K562 (cell line): Measurements from ENCODE around the gene PRR14L. TPM values are rescaled to one million over a fixed set of nuclear protein-coding genes. Genes with fewer than 3 reads are reported as not detected.
"Not testable (repeated sequence)": the region's sequence is repeated elsewhere in the genome, so short reads cannot be mapped to it uniquely, and the experiment has no call there.

ENCODE experiments used
- ATAC-seq: fragments of 200-7000 bp; cut with Tn5 transposase; 3 replicates; pipeline ENCODE4 v1.9.1; 2020; ENCODE audit warnings: moderate library complexity
- BruUV-seq: library from RNA; stranded (reverse); fragments of 400-500 nt; replicated peaks from 2 replicates; lab custom pipeline; 2021; lab: Mats Ljungman, UMichigan
- CTCF ChIA-PET: fragments of 300-600 bp; formaldehyde crosslinking; extraction: SDS; loops from one replicate; lab custom pipeline; 2021; ENCODE audit warnings: low intra/inter-chr PET ratio; lab: Yijun Ruan, JAX
- POLR2A ChIA-PET: fragments of 300-600, 350-650 bp; sonication (Branson Sonifier 250); formaldehyde crosslinking; extraction: SDS; loops from one replicate; lab custom pipeline; 2021; ENCODE audit warnings: antibody characterized with exemption, inconsistent platforms; lab: Yijun Ruan, JAX
- DNase-seq, 4 experiments: peaks; one replicate each; pipeline versions ENCODE4 v3.0.0 to v3.0.0-alpha.2; 2011 to 2018; ENCODE audit warnings: low spot score in 3 of 4, mixed read lengths in 3 of 4; ENCODE audit errors: extremely low read depth in 1 of 4
- FAIRE-seq: peaks from 2 replicates; lab custom pipeline; 2011; peaks lifted over from hg19 to GRCh38; lab: Jason Lieb, UNC
- H2AFZ ChIP-seq: 2 replicates; pipeline ENCODE4 v1.6.0; 2011; ENCODE audit warnings: low read depth, low read length, control low read depth, inconsistent platforms
- H3K27ac ChIP-seq: fragments of 200-600 bp; 3 replicates; pipeline ENCODE4 v1.8.0; 2011; ENCODE audit warnings: low read depth, mild to moderate bottlenecking, control low read depth, inconsistent platforms, low read length, moderate library complexity, mixed read lengths; ENCODE audit errors: extremely low read depth
- H3K27me3 ChIP-seq, 2 experiments: fragments of 300-600 bp in 1 of 2; 2 replicates in 1 of 2; 3 replicates in 1 of 2; pipeline versions ENCODE4 v1.6.0 to v1.8.0; 2011; ENCODE audit warnings: inconsistent platforms in 2 of 2, low read length in 2 of 2, mild to moderate bottlenecking in 1 of 2, mixed read lengths in 1 of 2, moderate library complexity in 1 of 2; ENCODE audit not compliant: control insufficient read depth in 2 of 2, insufficient read depth in 2 of 2
- H3K36me3 ChIP-seq: fragments of 300-600 bp; 3 replicates; pipeline ENCODE4 v1.8.0; 2011; ENCODE audit warnings: mild to moderate bottlenecking, low read length, inconsistent platforms; ENCODE audit not compliant: control insufficient read depth, insufficient read depth
- H3K4me1 ChIP-seq, 2 experiments: fragments of 200-600 bp in 1 of 2; replicated peaks in 1 of 2; 2 replicates in 1 of 2; 3 replicates in 1 of 2; pipeline versions ENCODE4 v1.5.1 to v1.8.0; 2011; ENCODE audit warnings: inconsistent platforms in 2 of 2, low read length in 2 of 2, mild to moderate bottlenecking in 1 of 2, mixed read lengths in 1 of 2, moderate library complexity in 1 of 2; ENCODE audit not compliant: control insufficient read depth in 2 of 2, insufficient read depth in 2 of 2
- H3K4me2 ChIP-seq: 2 replicates; pipeline ENCODE4 v1.6.1; 2011; ENCODE audit warnings: low read length, control low read depth, inconsistent platforms, mixed read lengths; ENCODE audit not compliant: insufficient read depth
- H3K4me3 ChIP-seq: fragments of 200-600 bp; sonication (generic), shearing (Covaris generic); 2 replicates; pipeline ENCODE4 v1.5.1; 2016; ENCODE audit warnings: control low read depth, inconsistent platforms
- H3K79me2 ChIP-seq: fragments of 200-600 bp; 3 replicates; pipeline ENCODE4 v1.8.0; 2011; ENCODE audit warnings: low read length, inconsistent platforms; ENCODE audit not compliant: control insufficient read depth, insufficient read depth
- H3K9ac ChIP-seq, 2 experiments: 2 replicates each; pipeline versions ENCODE4 v1.6.0 to v1.6.1; 2011; ENCODE audit warnings: low read depth in 2 of 2, low read length in 2 of 2, control low read depth in 1 of 2, inconsistent platforms in 1 of 2, mild to moderate bottlenecking in 1 of 2, mixed read lengths in 1 of 2; ENCODE audit not compliant: insufficient read depth in 1 of 2
- H3K9me1 ChIP-seq: one replicate; pipeline ENCODE4 v1.6.0; 2011; ENCODE audit warnings: inconsistent platforms, mild to moderate bottlenecking, low read length, moderate library complexity; ENCODE audit not compliant: control insufficient read depth, insufficient read depth
- H3K9me3 ChIP-seq: replicated peaks from 2 replicates; pipeline ENCODE4 v1.5.1; 2011; ENCODE audit warnings: low read depth, low read length, inconsistent platforms; ENCODE audit not compliant: control insufficient read depth, insufficient read depth
- H4K20me1 ChIP-seq: replicated peaks from 2 replicates; pipeline ENCODE4 v1.6.1; 2011; ENCODE audit warnings: low read length, inconsistent platforms, mixed read lengths; ENCODE audit not compliant: control insufficient read depth, insufficient read depth
- CREM ChIP-seq: IDR thresholded peaks from 2 replicates; pipeline ENCODE4 v1.6.1; 2014; ENCODE audit warnings: antibody characterized with exemption, low read depth
- DPF2 ChIP-seq: fragments of 450-650 bp; IDR thresholded peaks from 2 replicates; pipeline ENCODE4 v1.6.1; 2016
- RBM15 ChIP-seq: fragments of 200-400 bp; formaldehyde crosslinking; IDR thresholded peaks from 2 replicates; pipeline ENCODE4 v1.6.1; 2018; ENCODE audit warnings: mild to moderate bottlenecking, low read length, moderate library complexity; ENCODE audit not compliant: insufficient read depth
- RBM39 ChIP-seq: fragments of 200-400 bp; formaldehyde crosslinking; optimal IDR thresholded peaks from 2 replicates; pipeline ENCODE3; 2018; ENCODE audit warnings: low read depth, low read length
- WGBS: fragments of 100-300 bp; shearing (Covaris generic); methylation state at CpG from one replicate; pipeline ENCODE4 v1.1.6; 2016; ENCODE audit warnings: low coverage, mixed read lengths; ENCODE audit not compliant: insufficient coverage; ENCODE audit errors: missing lambda C conversion rate; 5-methylcytosine and 5-hydroxymethylcytosine counted together
- in situ Hi-C: fragments of 300-500 bp; cut with MboI; formaldehyde crosslinking; loops from 4 replicates; pipeline ENCODE4 v1.15.0; 2018; ENCODE audit warnings: inconsistent platforms, mixed read lengths
- intact Hi-C: fragments of 100-400 bp; cut with micrococcal nuclease; formaldehyde crosslinking; loops from 2 replicates; pipeline ENCODE4 v1.14.2; 2022
- polyA plus RNA-seq, 8 experiments: library from polyadenylated mRNA; depleted of rRNA in 4 of 8; stranded (reverse) in 5 of 8; unstranded in 3 of 8; fragments of >200 nt; fragmentation: Nextera tagmentation in 2 of 8; fragmentation: Illumina TruSeq in 1 of 8; extraction: Ambion mirVana in 2 of 8; extraction: Trizol in 1 of 8; gene quantifications; 2 replicates each; pipeline versions ENCODE4 v1.2.1 to v1.2.3, GENCODE V29; 2011 to 2014; ENCODE audit warnings: inconsistent platforms in 1 of 8, missing spikeins in 1 of 8
- total RNA-seq, 7 experiments: library from RNA; depleted of rRNA in 6 of 7; stranded (reverse); fragments of >200 nt in 6 of 7; fragmentation: Illumina TruSeq in 2 of 7; extraction: Trizol in 2 of 7; gene quantifications; 2 replicates each; pipeline versions ENCODE4 v1.2.1 to v1.2.3, GENCODE V29; 2011 to 2021; ENCODE audit warnings: low replicate concordance in 1 of 7

PRR14L gene
- total and polyA plus RNA-seq, 9 of the 15 experiments (the other 6 are each of a cell fraction or from before 2014, with no cell fraction given): 2.8 to 36.3 (median 12.3) TPM

- CTCF ChIA-PET: no interaction called here
- BruUV-seq: no TSS peak
- Histone ChIP-seq H3K9me1 (no peaks in the 10 kb centered on the region), H3K79me2 (no peaks in the 10 kb centered on the region), H3K4me2 (no peak overlapping the region), H3K9me3 (no peaks in the 10 kb centered on the region), H4K20me1 (no peaks in the 10 kb centered on the region), H3K27ac (no peak overlapping the region), H3K9ac (no peak overlapping the region), H3K4me3 (no peak overlapping the region), H2AFZ (no peak overlapping the region), H3K4me1 (no peaks in the 10 kb centered on the region), H3K27me3 (no peaks in the 10 kb centered on the region), H3K36me3 (peaks cover 37% of the 10 kb centered on the region; the same call in 2 of the 3 replicates)
- in situ Hi-C loops: no loop called here
- POLR2A ChIA-PET: no interaction called here
- no peak for ATAC-seq
- intact Hi-C loops: no loop called here
- no peak for FAIRE-seq
- no peak for TF ChIP-seq CREM
- 88% methylated on average over 4 of the region's 8 CpGs for WGBS
- DNase-seq: no peak
Observed at GRCh38 chr22:31707519-31707918, 42.4 kb downstream of the PRR14L start.

- 82% methylated on average over 4 of the region's 4 CpGs for WGBS
- no peaks in the 10 kb centered on the region for H3K27me3 ChIP-seq
- H3K79me2 ChIP-seq: no peaks in the 10 kb centered on the region
- BruUV-seq: no TSS peak
- H2AFZ ChIP-seq: no peak overlapping the region
- intact Hi-C loops: no loop called here
- peaks cover 55% of the 10 kb centered on the region; the same call in 2 of the 3 replicates for H3K36me3 ChIP-seq
- FAIRE-seq (no peak), ATAC-seq (no peak), DNase-seq (no peak)
- TF ChIP-seq DPF2 (no peak), RBM39 (no peak), RBM15 (no peak)
- no peak overlapping the region for H3K4me3 ChIP-seq
- POLR2A ChIA-PET: no interaction called here
- no peaks in the 10 kb centered on the region for H3K4me1 ChIP-seq
- H3K9ac ChIP-seq: no peak overlapping the region
- H3K9me1 ChIP-seq: no peaks in the 10 kb centered on the region
- H3K4me2 ChIP-seq: no peak overlapping the region
- H3K27ac ChIP-seq: no peak overlapping the region
- no peaks in the 10 kb centered on the region for H3K9me3 ChIP-seq
- CTCF ChIA-PET: no interaction called here
- H4K20me1 ChIP-seq: no peaks in the 10 kb centered on the region
- in situ Hi-C loops: no loop called here
Observed at GRCh38 chr22:31695423-31695822, 54.5 kb downstream of the PRR14L start.

- H3K4me2 ChIP-seq, BruUV-seq, CTCF ChIA-PET, ATAC-seq, H3K9me3 ChIP-seq, POLR2A ChIA-PET, in situ Hi-C loops, H3K4me3 ChIP-seq, DNase-seq, H4K20me1 ChIP-seq, H3K27me3 ChIP-seq, intact Hi-C loops, H3K4me1 ChIP-seq, H3K27ac ChIP-seq, H3K79me2 ChIP-seq, H2AFZ ChIP-seq, H3K9me1 ChIP-seq, FAIRE-seq, H3K9ac ChIP-seq: not testable (repeated sequence)
- H3K36me3 ChIP-seq: peaks cover 44% of the 10 kb centered on the region; the same call in 2 of the 3 replicates
- WGBS: 93% methylated on average over 10 of the region's 11 CpGs
Observed at GRCh38 chr22:31694046-31694445, 55.9 kb downstream of the PRR14L start.
